ENCODE measurements around the gene BTBD10. TPM values are rescaled to one million over a fixed set of nuclear protein-coding genes. Genes with fewer than 3 reads are reported as not detected.

BTBD10 gene
- total RNA-seq, 4 donors from 2014 or later: 13.8 to 33.3 (median 27.1) TPM

GRCh38 chr11:13461291-13461690 lies 1.7 kb downstream of the BTBD10 start:
- H3K9me3 ChIP-seq: no peaks in the 10 kb centered on the region
- DNase-seq: no peak
- H3K27me3 ChIP-seq: no peaks in the 10 kb centered on the region
- H3K4me3 ChIP-seq: no peak overlapping the region
- H3K36me3 ChIP-seq: no peaks in the 10 kb centered on the region
- H3K4me1 ChIP-seq: peaks cover 0 to 18% (median 0%) of the 10 kb centered on the region in 4 donors
- no peak overlapping the region for H3K27ac ChIP-seq
- TF ChIP-seq POLR2A (IDR thresholded peaks at IDR 0.05): no peak
- no peak for TF ChIP-seq CTCF (IDR thresholded peaks at IDR 0.05)

GRCh38 chr11:13450832-13451397 lies 12.1 kb downstream of the BTBD10 start:
- no peak overlapping the region for H3K4me3 ChIP-seq
- TF ChIP-seq CTCF (IDR thresholded peaks at IDR 0.05) (no peak), POLR2A (IDR thresholded peaks at IDR 0.05) (no peak)
- H3K36me3 ChIP-seq: no peaks in the 10 kb centered on the region
- H3K4me1 ChIP-seq: peaks cover 0 to 4% (median 0%) of the 10 kb centered on the region in 4 donors
- no peaks in the 10 kb centered on the region for H3K27me3 ChIP-seq
- DNase-seq: no peak
- no peak overlapping the region for H3K27ac ChIP-seq
- H3K9me3 ChIP-seq: no peaks in the 10 kb centered on the region

GRCh38 chr11:13449522-13449921 lies 13.5 kb downstream of the BTBD10 start:
- TF ChIP-seq POLR2A (IDR thresholded peaks at IDR 0.05) (no peak), CTCF (IDR thresholded peaks at IDR 0.05) (no peak)
- DNase-seq: no peak
- Histone ChIP-seq H3K36me3 (no peaks in the 10 kb centered on the region), H3K4me1 (peaks cover 0 to 4% (median 0%) of the 10 kb centered on the region in 4 donors), H3K9me3 (no peaks in the 10 kb centered on the region), H3K27me3 (no peaks in the 10 kb centered on the region), H3K4me3 (no peak overlapping the region), H3K27ac (no peak overlapping the region)

- Histone ChIP-seq H3K27me3 (no peaks in the 10 kb centered on the region), H3K4me1 (peaks cover 0 to 4% (median 0%) of the 10 kb centered on the region in 4 donors), H3K9me3 (no peaks in the 10 kb centered on the region), H3K27ac (no peak overlapping the region), H3K36me3 (no peaks in the 10 kb centered on the region), H3K4me3 (no peak overlapping the region)
- no peak for DNase-seq
- no peak for TF ChIP-seq CTCF (IDR thresholded peaks at IDR 0.05)
- no peak for TF ChIP-seq POLR2A (IDR thresholded peaks at IDR 0.05)
Observed at GRCh38 chr11:13448876-13449275, 14.1 kb downstream of the BTBD10 start.

- no peak for TF ChIP-seq POLR2A (IDR thresholded peaks at IDR 0.05)
- TF ChIP-seq CTCF (IDR thresholded peaks at IDR 0.05): no peak
- H3K27ac ChIP-seq: no peak overlapping the region
- no peak for DNase-seq
- H3K4me1 ChIP-seq: peaks cover 0 to 4% (median 0%) of the 10 kb centered on the region in 4 donors
- H3K36me3 ChIP-seq: no peaks in the 10 kb centered on the region
- H3K4me3 ChIP-seq: no peak overlapping the region
- no peaks in the 10 kb centered on the region for H3K27me3 ChIP-seq
- H3K9me3 ChIP-seq: no peaks in the 10 kb centered on the region
Observed at GRCh38 chr11:13446444-13446843, 16.6 kb downstream of the BTBD10 start.

GRCh38 chr11:13445588-13445987 lies 17.4 kb downstream of the BTBD10 start:
- no peak overlapping the region for H3K27ac ChIP-seq
- H3K27me3 ChIP-seq: no peaks in the 10 kb centered on the region
- no peak for TF ChIP-seq POLR2A (IDR thresholded peaks at IDR 0.05)
- no peak overlapping the region for H3K4me3 ChIP-seq
- DNase-seq: no peak
- H3K9me3 ChIP-seq: no peaks in the 10 kb centered on the region
- no peaks in the 10 kb centered on the region for H3K36me3 ChIP-seq
- peaks cover 0 to 4% (median 0%) of the 10 kb centered on the region in 4 donors for H3K4me1 ChIP-seq

Data from Peyer's patch (tissue), 4 donors.